ENCODE measurements around the gene CYP2C8. TPM values are rescaled to one million over a fixed set of nuclear protein-coding genes. Genes with fewer than 3 reads are reported as not detected.
"Not testable (repeated sequence)": the region's sequence is repeated elsewhere in the genome, so short reads cannot be mapped to it uniquely, and the experiment has no call there.

CYP2C8 gene
- total RNA-seq, 2 experiments from 2014 or later, result not detected

DNA sequence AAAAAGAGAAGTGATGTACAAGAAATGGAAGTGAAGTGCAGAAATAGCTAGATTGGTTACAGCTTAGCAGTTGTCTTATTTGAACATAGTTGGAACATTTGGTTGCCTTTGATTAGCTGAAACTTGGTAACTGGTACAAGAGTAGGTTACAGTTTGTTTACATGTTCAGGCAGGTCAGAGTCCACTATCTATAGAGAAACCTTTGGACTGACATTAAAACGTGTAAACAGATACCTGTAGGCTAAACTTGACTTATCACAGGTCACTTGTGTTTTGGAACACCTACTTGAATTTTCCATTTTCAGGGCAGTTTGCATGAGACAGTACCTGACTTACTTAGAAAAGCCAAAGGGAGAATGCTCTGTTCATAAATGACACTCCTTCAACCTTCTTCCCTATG, 28.5 kb upstream of the CYP2C8 start:
- H4K20me1 ChIP-seq (ENCODE audit: insufficient read depth, low read length), result no peaks in the 10 kb centered on the region
- BruUV-seq (replicated peaks), result no TSS peak
- H3K27ac ChIP-seq (ENCODE audit: low read depth, low read length, poor library complexity, severe bottlenecking), result no peak overlapping the region
- TF ChIP-seq CTCF (conservative IDR thresholded peaks at IDR 0.05; ENCODE audit: low read length), result no peak
- TF ChIP-seq EZH2phosphoT487 (IDR thresholded peaks at IDR 0.05; ENCODE audit: borderline replicate concordance, low read depth, low read length), result no peak
- H3K36me3 ChIP-seq (ENCODE audit: insufficient read depth, low read length), result no peaks in the 10 kb centered on the region
- H2AFZ ChIP-seq (ENCODE audit: low read length), result no peak overlapping the region
- ChIA-PET CTCF (ENCODE audit: unreplicated experiment) (no interaction called here), POLR2A (interaction anchor here (0.6 kb wide), 1 partner anchor 263 kb away, joined by 3 read pairs; no protein-coding TSS in a partner anchor)
- H3K9me3 ChIP-seq (ENCODE audit: low read length), result no peaks in the 10 kb centered on the region
- DNase-seq (ENCODE audit: low spot score), result no peak
- H3K4me1 ChIP-seq (ENCODE audit: insufficient read depth, low read length, poor library complexity, severe bottlenecking), result no peaks in the 10 kb centered on the region
- no peak overlapping the region for H3K4me2 ChIP-seq (ENCODE audit: low read length)
- no peak overlapping the region for H3K4me3 ChIP-seq (ENCODE audit: low read depth, low read length, poor library complexity, severe bottlenecking)
- intact Hi-C loops (cut with micrococcal nuclease; ENCODE audit: unreplicated experiment), result no loop called here
- H3K79me2 ChIP-seq (ENCODE audit: insufficient read depth, low read depth, low read length), result no peaks in the 10 kb centered on the region
- no peaks in the 10 kb centered on the region for H3K9me2 ChIP-seq (ENCODE audit: insufficient read depth, low read length)

DNA sequence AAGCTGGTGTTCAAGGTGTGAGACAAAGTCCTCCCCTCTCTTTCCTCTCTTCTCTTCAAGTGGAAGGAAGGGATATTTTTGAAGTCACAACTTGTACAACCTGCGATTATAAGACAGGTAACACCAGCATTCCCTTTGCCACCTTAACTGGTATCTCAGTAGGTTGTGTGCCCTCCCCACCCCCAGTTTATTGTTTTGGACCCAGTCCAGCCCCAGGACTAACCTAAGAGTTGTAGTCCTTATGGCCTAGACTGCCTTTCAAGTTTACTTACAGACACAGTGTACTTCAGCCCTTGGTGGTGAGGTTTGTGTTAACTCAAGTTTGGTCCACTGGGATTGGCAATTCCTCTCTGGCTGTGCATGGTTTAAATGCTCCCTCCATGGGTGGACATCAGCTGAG, 26.8 kb upstream of the CYP2C8 start:
- no peaks in the 10 kb centered on the region for H3K4me1 ChIP-seq (ENCODE audit: insufficient read depth, low read length, poor library complexity, severe bottlenecking)
- no peaks in the 10 kb centered on the region for H3K36me3 ChIP-seq (ENCODE audit: insufficient read depth, low read length)
- intact Hi-C loops (cut with micrococcal nuclease; ENCODE audit: unreplicated experiment), result no loop called here
- DNase-seq (ENCODE audit: low spot score), result no peak
- BruUV-seq (replicated peaks), result no TSS peak
- no peak overlapping the region for H3K27ac ChIP-seq (ENCODE audit: low read depth, low read length, poor library complexity, severe bottlenecking)
- H2AFZ ChIP-seq (ENCODE audit: low read length), result no peak overlapping the region
- ChIA-PET POLR2A (interaction anchor here (0.7 kb wide), 1 partner anchor 44 kb away, joined by 4 read pairs; no protein-coding TSS in a partner anchor), CTCF (ENCODE audit: unreplicated experiment) (no interaction called here)
- H3K4me3 ChIP-seq (ENCODE audit: low read depth, low read length, poor library complexity, severe bottlenecking), result no peak overlapping the region
- no peak overlapping the region for H3K4me2 ChIP-seq (ENCODE audit: low read length)
- H3K9me2 ChIP-seq (ENCODE audit: insufficient read depth, low read length), result no peaks in the 10 kb centered on the region
- no peaks in the 10 kb centered on the region for H3K79me2 ChIP-seq (ENCODE audit: insufficient read depth, low read depth, low read length)
- no peaks in the 10 kb centered on the region for H4K20me1 ChIP-seq (ENCODE audit: insufficient read depth, low read length)
- TF ChIP-seq EZH2phosphoT487 (IDR thresholded peaks at IDR 0.05; ENCODE audit: borderline replicate concordance, low read depth, low read length) (no peak), CTCF (conservative IDR thresholded peaks at IDR 0.05; ENCODE audit: low read length) (no peak)
- H3K9me3 ChIP-seq (ENCODE audit: low read length), result no peaks in the 10 kb centered on the region

GRCh38 chr10:95079626-95080025, 10.3 kb upstream of the CYP2C8 start:
- H3K4me2 ChIP-seq (ENCODE audit: low read length); H3K79me2 ChIP-seq (ENCODE audit: insufficient read depth, low read depth, low read length); POLR2A ChIA-PET; H3K9me3 ChIP-seq (ENCODE audit: low read length); H2AFZ ChIP-seq (ENCODE audit: low read length); H3K9me2 ChIP-seq (ENCODE audit: insufficient read depth, low read length); H3K4me3 ChIP-seq (ENCODE audit: low read depth, low read length, poor library complexity, severe bottlenecking); BruUV-seq (replicated peaks); intact Hi-C loops (cut with micrococcal nuclease; ENCODE audit: unreplicated experiment); H4K20me1 ChIP-seq (ENCODE audit: insufficient read depth, low read length); DNase-seq (ENCODE audit: low spot score); H3K27ac ChIP-seq (ENCODE audit: low read depth, low read length, poor library complexity, severe bottlenecking); H3K36me3 ChIP-seq (ENCODE audit: insufficient read depth, low read length); CTCF ChIA-PET (ENCODE audit: unreplicated experiment); H3K4me1 ChIP-seq (ENCODE audit: insufficient read depth, low read length, poor library complexity, severe bottlenecking): not testable (repeated sequence)
